Astrocyte of the cerebellum (primary cell): Measurements from ENCODE around the gene CNNM2.
"Not testable (repeated sequence)": the region's sequence is repeated elsewhere in the genome, so short reads cannot be mapped to it uniquely, and the experiment has no call there.

Source experiments
- DNase-seq: peaks from one replicate; pipeline ENCODE4 v3.0.0-alpha.2; 2011; ENCODE audit warnings: low read depth
- H3K4me3 ChIP-seq: 2 replicates; pipeline ENCODE4 v1.5.1; 2011; ENCODE audit warnings: mild to moderate bottlenecking, low read depth, low read length, moderate library complexity
- CTCF ChIP-seq: IDR thresholded peaks from 2 replicates; pipeline ENCODE4 v1.5.1; 2012; ENCODE audit warnings: low read length, low read depth, moderate library complexity, mild to moderate bottlenecking; ENCODE audit errors: missing control alignments
- in situ Hi-C: cut with HindIII; loops from 2 replicates; pipeline ENCODE4 v1.10.0; 2017; ENCODE audit warnings: low sequenced_read_pairs

CNNM2 gene

DNA sequence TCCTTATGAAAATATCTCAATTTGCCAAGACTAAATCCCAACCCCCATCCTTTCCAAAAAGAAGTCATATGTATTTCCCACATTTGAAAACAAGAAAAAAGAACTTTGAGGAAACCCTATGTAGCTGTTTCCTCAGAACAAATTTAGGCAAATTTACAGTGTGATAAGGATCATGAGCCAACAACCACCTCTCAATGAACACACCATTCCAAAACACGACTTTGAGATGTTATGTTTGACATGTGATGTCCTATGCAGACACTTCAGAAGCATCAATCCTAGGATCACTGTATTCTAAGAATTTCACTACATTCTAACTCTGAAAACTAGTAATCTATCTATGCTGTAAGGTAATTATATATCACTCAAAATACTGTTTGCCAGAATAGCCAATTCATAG, 212.8 kb downstream of the CNNM2 start:
- no peak overlapping the region for H3K4me3 ChIP-seq
- in situ Hi-C loops, result no loop called here
- TF ChIP-seq CTCF, result no peak
- no peak for DNase-seq

- H3K4me3 ChIP-seq, DNase-seq, in situ Hi-C loops: not testable (repeated sequence)
These were observed 217.1 kb downstream of the CNNM2 start for GRCh38 chr10:103135168-103135567.

DNA sequence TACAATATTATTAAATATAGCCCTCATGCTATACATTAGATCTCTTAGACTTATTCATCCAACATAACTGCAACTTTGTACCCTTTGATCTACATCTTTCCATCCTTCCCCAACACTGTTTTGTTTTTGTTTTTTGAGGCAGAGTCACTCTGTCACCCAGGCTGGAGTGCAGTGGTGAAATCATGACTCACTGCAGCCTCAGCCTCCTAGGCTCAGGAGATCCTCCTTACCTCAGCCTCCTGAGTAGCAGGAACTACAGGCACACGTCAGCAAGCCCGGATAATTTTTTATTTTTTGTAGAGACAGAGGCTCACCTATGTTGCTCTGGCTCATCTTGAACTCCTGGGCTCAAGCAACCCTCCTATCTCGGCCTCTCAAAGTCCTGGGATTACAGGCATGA, 221.7 kb downstream of the CNNM2 start:
- no peak overlapping the region for H3K4me3 ChIP-seq
- DNase-seq, result no peak
- no peak for TF ChIP-seq CTCF
- in situ Hi-C loops, result no loop called here
